Stimulated activated CD4-positive, alpha-beta T cell treated with anti-CD3 and anti-CD28 coated beads, Interleukin-4, amount 100 ng/mL, for 48 hours (primary cell): Measurements from ENCODE around the gene ERLEC1.
"Not testable (repeated sequence)": the region's sequence is repeated elsewhere in the genome, so short reads cannot be mapped to it uniquely, and the experiment has no call there.

ENCODE experiments used
- DNase-seq, 2 donors: peaks; one replicate each; pipeline ENCODE4 v3.0.0-alpha.2; 2020; ENCODE audit warnings: low read depth in 2 of 2

ERLEC1 gene

DNA sequence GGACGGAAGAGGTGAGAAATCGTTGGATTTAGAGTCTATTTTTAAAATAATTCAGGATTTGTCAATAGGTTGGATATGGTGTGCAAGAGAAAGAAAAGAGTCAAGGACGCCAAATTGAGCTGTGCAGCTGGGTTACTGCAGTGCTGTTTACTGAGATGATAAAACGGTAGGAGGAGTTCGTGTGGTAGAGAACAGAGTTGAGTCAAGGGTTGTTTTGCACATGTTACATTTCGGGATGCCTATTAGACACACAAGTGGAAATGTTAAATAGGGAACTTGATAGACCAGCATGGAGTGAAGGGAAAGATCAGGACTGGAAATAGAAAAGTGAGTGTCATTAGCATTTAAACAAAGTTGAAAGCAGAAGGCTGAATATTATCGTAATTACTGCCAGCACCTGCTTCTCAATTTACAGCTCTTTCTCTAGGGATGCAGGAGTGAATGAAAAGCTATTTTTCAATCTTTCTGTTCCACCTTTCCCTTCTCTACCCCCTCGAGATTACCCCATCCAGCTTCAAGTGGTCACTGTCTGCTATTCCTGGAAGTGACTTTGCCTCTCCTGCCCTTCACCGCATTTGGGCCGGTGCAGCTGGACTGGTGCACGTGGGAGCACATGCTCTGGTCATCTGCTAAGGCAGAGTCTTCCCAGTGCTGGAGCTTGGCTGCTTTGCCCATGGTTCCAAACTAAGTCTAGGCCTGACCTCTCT, 42.6 kb downstream of the ERLEC1 start:
- DNase-seq, result no peak

DNA sequence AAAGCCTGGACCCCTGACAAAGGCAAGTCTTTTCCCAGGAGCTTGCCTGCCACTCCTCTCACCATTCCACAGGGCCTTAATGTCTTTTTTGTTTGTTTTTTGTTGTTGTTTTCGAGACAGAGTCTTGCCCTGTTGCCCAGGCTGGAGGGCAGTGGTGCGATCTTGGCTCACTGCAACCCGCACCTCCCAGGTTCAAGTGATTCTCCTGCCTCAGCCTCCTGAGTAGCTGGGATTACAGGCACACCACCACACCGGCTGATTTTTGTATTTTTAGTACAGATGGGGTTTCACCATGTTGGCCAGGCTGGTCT, 43.1 kb downstream of the ERLEC1 start:
- DNase-seq, result not testable (repeated sequence)

DNA sequence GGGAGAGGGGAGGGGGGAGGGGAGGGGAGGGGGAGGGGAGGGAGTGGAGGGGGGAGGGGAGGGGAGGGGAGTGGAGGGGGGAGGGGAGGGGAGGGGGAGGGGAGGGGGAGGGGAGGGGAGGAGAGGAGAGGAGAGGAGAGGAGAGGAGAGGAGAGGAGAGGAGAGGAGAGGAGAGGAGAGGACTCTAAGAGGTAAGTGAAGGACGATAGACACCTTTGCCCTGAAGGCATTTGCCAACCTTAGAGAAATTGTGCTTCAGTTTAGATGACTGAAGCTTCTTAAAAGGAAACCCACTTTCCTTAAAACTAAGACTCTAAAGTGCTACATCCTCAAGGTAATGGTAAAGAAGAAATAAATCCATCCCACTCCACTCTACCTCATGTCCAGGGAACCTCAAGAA, 53.7 kb downstream of the ERLEC1 start:
- no peak for DNase-seq

- DNase-seq, result not testable (repeated sequence)
These were observed 54.8 kb downstream of the ERLEC1 start for GRCh38 chr2:53841651-53842050.

DNA sequence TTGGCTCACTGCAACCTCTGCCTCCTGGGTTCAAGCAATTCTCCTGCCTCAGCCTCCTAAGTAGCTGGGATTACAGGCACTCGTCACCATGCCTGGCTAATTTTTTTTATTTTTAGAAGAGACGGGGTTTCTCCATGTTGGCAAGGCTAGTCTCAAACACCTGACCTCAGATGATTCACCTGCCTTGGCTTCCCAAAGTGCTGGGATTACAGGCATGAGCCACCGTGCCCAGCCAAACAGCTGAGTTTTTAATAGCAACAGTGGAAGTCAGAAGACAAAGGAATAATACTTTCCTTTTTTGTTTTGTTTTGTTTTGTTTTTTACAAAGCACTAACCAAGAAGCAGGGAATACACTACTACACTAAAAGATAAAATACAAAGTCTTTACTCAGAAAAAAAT, 56.0 kb downstream of the ERLEC1 start:
- no peak for DNase-seq

DNA sequence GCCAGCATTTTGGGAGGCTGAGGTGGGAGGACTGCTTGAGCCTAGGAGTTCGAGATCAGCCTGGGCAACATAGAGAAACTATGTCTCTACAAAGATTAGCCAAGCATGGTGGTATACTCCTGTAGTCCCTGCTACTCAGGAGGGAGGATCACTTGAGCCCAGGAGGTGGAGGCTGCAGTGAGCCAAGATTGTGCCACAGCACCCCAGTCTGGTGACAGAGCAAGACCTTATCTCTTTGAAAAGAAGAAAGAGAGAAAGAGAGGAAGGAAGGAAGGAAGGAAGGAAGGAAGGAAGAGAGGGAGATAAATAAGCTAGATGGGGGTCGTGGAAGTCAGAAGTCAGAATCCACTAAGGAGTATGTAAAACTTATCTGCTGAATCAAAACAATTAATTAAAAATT, 56.8 kb downstream of the ERLEC1 start:
- DNase-seq, result no peak

DNA sequence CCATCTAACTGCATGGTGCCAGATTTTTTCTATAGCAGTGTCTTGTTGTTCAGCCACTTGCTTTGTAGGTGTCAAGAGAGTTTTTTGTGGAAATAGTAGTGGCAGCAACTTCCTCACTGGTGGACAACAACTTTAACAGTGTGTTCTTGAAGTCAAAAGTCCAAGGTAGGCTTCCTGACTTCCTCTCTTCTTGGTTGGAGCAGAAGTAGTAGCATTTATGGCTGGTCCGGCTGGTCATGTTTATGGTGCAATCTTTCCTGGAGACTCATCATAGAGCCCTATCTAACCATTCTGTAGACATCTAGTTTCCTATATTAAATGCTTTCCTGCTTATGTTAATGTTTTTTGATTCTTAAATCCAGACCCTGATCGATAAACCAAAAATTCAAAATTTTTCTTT, 61.2 kb downstream of the ERLEC1 start:
- DNase-seq, result no peak

- not testable (repeated sequence) for DNase-seq
These were observed 64.4 kb downstream of the ERLEC1 start for GRCh38 chr2:53851052-53851757.

DNA sequence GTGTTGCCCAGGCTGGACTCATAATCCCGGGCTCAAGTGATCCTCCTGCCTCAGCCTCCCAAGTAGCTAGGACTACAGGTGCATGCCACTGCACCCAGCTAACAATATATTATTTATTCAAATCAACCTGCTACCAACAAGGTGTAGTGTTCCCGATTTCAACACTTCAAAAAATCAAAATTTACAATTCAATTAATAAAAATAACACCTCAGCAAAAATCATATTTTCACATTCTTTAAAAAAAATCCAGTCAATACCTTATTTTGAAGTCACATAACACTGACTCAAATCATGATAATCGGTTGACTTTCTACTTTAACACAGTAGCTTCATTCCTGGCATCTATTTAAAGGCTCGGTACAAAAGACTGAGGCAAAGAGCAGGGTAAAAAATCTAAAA, 65.7 kb downstream of the ERLEC1 start:
- no peak for DNase-seq

- DNase-seq, result no peak
These were observed 67.8 kb downstream of the ERLEC1 start for GRCh38 chr2:53854678-53855077.

DNA sequence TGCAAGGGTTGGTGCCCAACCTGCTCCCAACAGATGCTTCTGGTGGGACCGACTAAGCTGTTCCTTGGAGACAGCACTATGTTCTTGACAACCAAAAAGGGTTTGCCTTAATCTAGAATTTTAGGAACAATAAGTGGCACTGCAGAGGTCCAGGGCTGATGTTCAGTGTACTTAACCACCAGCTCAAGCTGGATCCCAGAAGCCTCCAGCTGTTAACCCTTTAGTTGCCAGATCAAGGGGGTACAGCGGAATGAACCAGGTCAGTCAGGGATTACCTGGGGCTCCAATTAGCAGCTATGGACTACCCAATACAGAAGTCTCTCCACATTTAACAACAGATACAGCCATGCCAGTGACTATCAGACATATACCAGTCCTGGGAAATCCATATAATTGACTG, 69.4 kb downstream of the ERLEC1 start:
- no peak for DNase-seq

GRCh38 chr2:53859206-53860181, 72.7 kb downstream of the ERLEC1 start, which contains the start of gene GPR75:
Gene GPR75 (minus strand): TSS chr2:53859967. CDS start chr2:53854756, 5,211 bp downstream.
- DNase-seq, result no peak

GRCh38 chr2:53861824-53862223, 75.0 kb downstream of the ERLEC1 start:
- no peak for DNase-seq

- no peak for DNase-seq
These were observed 76.8 kb downstream of the ERLEC1 start for GRCh38 chr2:53863538-53864227.

- DNase-seq, result no peak
These were observed 78.4 kb downstream of the ERLEC1 start for GRCh38 chr2:53865264-53865663.

DNA sequence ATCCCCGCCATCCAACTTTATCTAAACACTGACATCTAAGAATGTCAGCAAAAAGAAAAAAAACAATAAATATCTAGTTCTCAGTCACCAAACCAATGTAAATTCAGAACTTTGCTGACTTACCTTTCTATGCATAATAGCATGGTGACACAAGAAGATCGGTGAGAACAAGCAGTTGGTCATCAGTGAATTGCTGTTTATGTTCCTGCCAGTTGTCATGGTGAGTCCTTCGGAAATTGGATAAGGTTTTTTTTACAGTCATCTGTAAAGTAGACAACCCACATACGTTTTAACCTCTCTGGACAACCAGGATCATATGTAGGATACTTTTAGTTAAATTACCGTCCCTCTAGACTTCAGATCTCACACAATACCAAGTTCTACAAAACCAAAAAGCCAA, 79.1 kb downstream of the ERLEC1 start:
- DNase-seq, result no peak

DNA sequence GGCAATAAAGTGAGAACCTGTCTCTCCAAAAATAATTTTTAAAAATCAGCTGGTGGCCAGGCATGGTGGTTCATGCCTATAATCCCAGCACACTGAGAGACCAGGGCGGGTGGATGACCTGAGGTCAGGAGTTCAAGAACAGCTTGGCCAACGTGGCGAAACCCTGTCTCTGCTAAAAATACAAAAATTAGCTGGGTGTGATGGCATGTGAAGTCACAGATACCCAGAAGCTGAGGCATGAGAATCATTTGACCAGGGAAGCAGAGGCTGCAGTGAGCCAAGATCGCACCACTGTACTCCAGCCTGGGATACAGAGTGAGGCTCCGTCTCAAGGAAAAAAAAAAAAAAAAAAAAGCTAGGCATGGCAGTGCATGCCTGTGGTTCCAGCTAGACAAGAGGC, 80.3 kb downstream of the ERLEC1 start:
- no peak for DNase-seq

DNA sequence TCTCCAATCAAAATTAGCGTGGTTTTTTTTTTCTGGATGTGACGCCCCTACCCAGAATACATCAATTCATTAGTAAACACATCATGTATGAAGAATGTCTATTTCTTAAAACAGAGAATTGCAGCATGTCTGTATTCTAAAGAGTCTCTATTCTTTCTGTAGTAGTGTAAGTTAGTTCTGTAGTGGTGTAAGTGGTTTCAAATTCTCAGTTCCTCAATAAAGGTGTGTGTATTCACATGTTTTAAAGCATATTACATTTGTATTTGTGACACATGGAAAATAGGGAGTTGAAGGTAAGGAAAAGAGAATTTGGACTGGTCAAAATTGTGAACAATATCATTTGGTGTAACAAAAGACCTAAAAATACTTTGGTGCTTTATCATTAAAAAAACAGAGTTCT, 80.9 kb downstream of the ERLEC1 start:
- no peak for DNase-seq
